A673 (cell line): Measurements from ENCODE around the gene SEC22C. TPM values are rescaled to one million over a fixed set of nuclear protein-coding genes. Genes with fewer than 3 reads are reported as not detected.
A peak's percentile ranks its signal among the peaks of the same experiment; 100 is the strongest.

Experiments
- BruUV-seq: library from RNA; stranded (reverse); fragments of 400-500 nt; replicated peaks from 2 replicates; lab custom pipeline; 2021; lab: Mats Ljungman, UMichigan
- CTCF ChIA-PET: fragments of 300-600 bp; sonication (Branson Sonifier 250); formaldehyde crosslinking; loops from one replicate; lab custom pipeline; 2022; ENCODE audit warnings: antibody characterized with exemption; lab: Charles Lee
- POLR2A ChIA-PET: fragments of 300-600 bp; sonication (Branson Sonifier 250); formaldehyde crosslinking; loops from one replicate; lab custom pipeline; 2022; ENCODE audit warnings: antibody characterized with exemption; ENCODE audit not compliant: low non-redundant PET; lab: Charles Lee
- DNase-seq: peaks from one replicate; pipeline ENCODE4 v3.0.0-alpha.2; 2015; ENCODE audit warnings: low spot score
- H3K27ac ChIP-seq: fragments of 200-600 bp; sonication (generic); 2 replicates; pipeline ENCODE4 v1.5.1; 2016; ENCODE audit warnings: mixed run types, low read depth, mild to moderate bottlenecking, mixed read lengths, antibody characterized with exemption, low read length; ENCODE audit not compliant: poor library complexity, severe bottlenecking
- H3K27me3 ChIP-seq: fragments of 200-600 bp; sonication (generic); replicated peaks from 2 replicates; pipeline ENCODE4 v1.6.1; 2017; ENCODE audit warnings: mixed run types, low read depth, mild to moderate bottlenecking, mixed read lengths, antibody characterized with exemption, low read length; ENCODE audit not compliant: insufficient read depth, poor library complexity
- H3K36me3 ChIP-seq: fragments of 200-600 bp; sonication (generic); 2 replicates; pipeline ENCODE4 v1.6.1; 2016; ENCODE audit warnings: mixed run types, mild to moderate bottlenecking, mixed read lengths, antibody characterized with exemption, low read length; ENCODE audit not compliant: insufficient read depth, poor library complexity, severe bottlenecking
- H3K4me1 ChIP-seq: fragments of 200-600 bp; sonication (generic); 2 replicates; pipeline ENCODE4 v1.6.1; 2017; ENCODE audit warnings: mixed run types, mild to moderate bottlenecking, mixed read lengths, antibody characterized with exemption, low read length; ENCODE audit not compliant: insufficient read depth, poor library complexity, severe bottlenecking
- H3K4me3 ChIP-seq: fragments of 200-600 bp; sonication (generic); 2 replicates; pipeline ENCODE4 v1.5.1; 2016; ENCODE audit warnings: low read depth, mixed run types, mild to moderate bottlenecking, mixed read lengths, low read length; ENCODE audit not compliant: poor library complexity, severe bottlenecking
- H3K9me3 ChIP-seq: fragments of 200-600 bp; sonication (generic); 2 replicates; pipeline ENCODE4 v1.6.1; 2016; ENCODE audit warnings: mixed run types, low read depth, mild to moderate bottlenecking, mixed read lengths, antibody characterized with exemption, low read length; ENCODE audit not compliant: poor library complexity, severe bottlenecking
- CTCF ChIP-seq: fragments of 300-800, 200-600 bp; sonication (generic); conservative IDR thresholded peaks from 2 replicates; pipeline ENCODE4 v1.5.1; 2017; ENCODE audit warnings: low read depth, mild to moderate bottlenecking, antibody characterized with exemption, low read length, moderate library complexity, mixed read lengths
- EZH2 ChIP-seq: fragments of 200-600 bp; sonication (generic); IDR thresholded peaks from 2 replicates; pipeline ENCODE4 v1.6.1; 2017; ENCODE audit warnings: borderline replicate concordance, low read depth, mild to moderate bottlenecking, mixed read lengths, antibody characterized with exemption, low read length; ENCODE audit not compliant: poor library complexity, severe bottlenecking
- intact Hi-C: fragments of 100-400 bp; cut with micrococcal nuclease; formaldehyde crosslinking; loops from one replicate; pipeline ENCODE4 v1.10.0; 2022; ENCODE audit not compliant: unreplicated experiment
- total RNA-seq: library from RNA; stranded (reverse); gene quantifications from 2 replicates; pipeline ENCODE4 v1.2.3, GENCODE V29; 2021

The SEC22C gene
- total RNA-seq, 1 experiment from 2014 or later = 28.9 TPM

- Histone ChIP-seq H3K4me3 (no peak overlapping the region), H3K9me3 (no peaks in the 10 kb centered on the region), H3K4me1 (no peaks in the 10 kb centered on the region), H3K27me3 (no peaks in the 10 kb centered on the region), H3K36me3 (peaks cover 8% of the 10 kb centered on the region), H3K27ac (no peak overlapping the region)
- ChIA-PET POLR2A (no interaction called here), CTCF (interaction anchor here (0.6 kb wide), 1 partner anchor 432 kb away, joined by 3 read pairs; no protein-coding TSS in a partner anchor)
- DNase-seq = no peak
- BruUV-seq = no TSS peak
- TF ChIP-seq CTCF = no peak
- no peak for TF ChIP-seq EZH2
- intact Hi-C loops = no loop called here
Measured at GRCh38 chr3:42549131-42549530, 32.6 kb downstream of the SEC22C start.

GRCh38 chr3:42547401-42547945, 34.3 kb downstream of the SEC22C start:
- Histone ChIP-seq H3K27ac (no peak overlapping the region), H3K4me1 (no peaks in the 10 kb centered on the region), H3K4me3 (no peak overlapping the region), H3K27me3 (no peaks in the 10 kb centered on the region), H3K9me3 (no peaks in the 10 kb centered on the region), H3K36me3 (peaks cover 1% of the 10 kb centered on the region)
- intact Hi-C loops = no loop called here
- TF ChIP-seq EZH2 (no peak), CTCF (peak; percentile 79)
- BruUV-seq = no TSS peak
- ChIA-PET POLR2A (no interaction called here), CTCF (interaction anchor here (0.5 to 0.7 kb wide), 2 partner anchors 13 to 241 kb away, joined by 5 to 6 read pairs; no protein-coding TSS in a partner anchor)
- peak; percentile 25 for DNase-seq

DNA sequence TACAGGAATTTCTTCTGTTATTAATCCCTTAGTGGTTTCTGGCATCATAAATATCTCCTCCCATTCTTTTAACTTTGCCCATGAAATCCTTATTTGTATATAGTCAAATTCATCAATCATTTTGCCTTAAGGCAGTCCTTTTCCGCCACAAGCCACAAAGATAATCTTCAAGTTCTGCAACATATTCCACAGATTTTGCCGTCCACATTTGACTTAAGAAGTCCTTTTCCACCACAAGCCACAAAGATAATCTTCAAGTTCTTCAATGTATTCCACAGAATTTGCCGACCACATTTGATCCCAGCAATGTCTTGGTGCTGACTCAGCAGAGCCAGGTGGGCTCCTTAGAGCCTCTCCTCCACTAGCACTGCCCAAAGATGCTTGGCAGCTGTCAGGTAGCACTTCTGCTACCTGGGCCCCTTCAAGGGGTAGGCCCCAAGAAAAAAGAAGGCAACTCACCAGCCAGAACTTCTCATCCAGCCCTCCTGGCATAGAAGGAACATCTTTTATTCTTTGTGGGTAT, 35.0 kb downstream of the SEC22C start:
- Histone ChIP-seq H3K27me3 (no peaks in the 10 kb centered on the region), H3K4me1 (no peaks in the 10 kb centered on the region), H3K36me3 (no peaks in the 10 kb centered on the region), H3K9me3 (no peaks in the 10 kb centered on the region), H3K27ac (no peak overlapping the region), H3K4me3 (no peak overlapping the region)
- ChIA-PET POLR2A (no interaction called here), CTCF (no interaction called here)
- BruUV-seq = no TSS peak
- no peak for DNase-seq
- intact Hi-C loops = no loop called here
- TF ChIP-seq CTCF (no peak), EZH2 (no peak)
